Dedifferentiated amniotic fluid mesenchymal stem cell (primary cell): Measurements from ENCODE around the gene CACNA1D.

Experiments
- DNase-seq: peaks from one replicate; pipeline ENCODE4 v3.0.0-alpha.2; 2016; ENCODE audit errors: extremely low spot score

Gene CACNA1D

DNA sequence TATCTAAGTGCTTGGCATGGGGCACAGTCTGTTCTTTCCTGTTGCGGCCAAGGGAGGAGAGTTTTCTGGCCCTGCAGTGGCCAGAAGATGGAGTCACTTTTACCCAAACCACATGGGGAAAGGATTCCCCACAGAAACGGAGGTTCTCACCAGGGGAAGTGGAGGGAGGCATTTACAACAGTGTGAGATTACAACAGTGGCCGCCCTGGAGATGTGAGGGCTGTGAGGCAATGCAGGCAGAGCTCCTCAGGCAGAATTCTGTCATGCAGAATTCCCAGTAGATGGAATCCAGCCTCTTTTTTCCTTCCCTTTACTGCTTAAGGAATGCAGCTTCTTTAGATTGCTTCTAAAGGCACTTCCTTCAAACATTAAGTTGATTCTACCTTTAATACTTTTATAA is 83.1 kb downstream of the CACNA1D start:
- no peak for DNase-seq

GRCh38 chr3:53579636-53580035 is 85.2 kb downstream of the CACNA1D start:
- no peak for DNase-seq

- DNase-seq, result no peak
Measured at GRCh38 chr3:53581671-53582070, 87.3 kb downstream of the CACNA1D start.

DNA sequence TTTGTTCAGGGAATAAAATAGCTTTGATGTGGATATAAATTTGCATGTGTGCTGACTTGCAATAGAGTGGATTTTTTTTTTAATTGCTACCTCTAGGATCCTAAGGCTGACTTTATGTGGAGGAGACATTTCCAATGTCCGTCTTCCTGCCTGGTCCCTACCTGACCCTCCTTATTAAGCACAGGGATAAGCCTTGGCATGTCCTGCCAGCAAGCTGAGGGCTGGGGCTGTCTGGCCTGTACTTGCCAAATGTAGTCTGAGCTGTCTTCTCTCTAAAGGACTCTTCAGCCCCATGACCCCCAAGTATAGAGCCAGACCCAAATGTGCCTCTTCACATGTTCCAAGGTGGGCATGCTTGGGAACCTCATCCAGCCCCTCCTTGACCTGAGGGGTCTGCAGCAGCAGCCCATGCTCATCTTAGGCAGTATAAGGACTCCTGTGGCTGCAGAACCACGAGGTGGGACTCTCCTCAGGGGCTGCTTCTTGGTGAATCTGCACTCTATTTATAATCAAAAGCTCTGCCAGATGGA is 88.8 kb downstream of the CACNA1D start:
- DNase-seq, result no peak

- DNase-seq, result no peak
Measured at GRCh38 chr3:53585049-53585448, 90.6 kb downstream of the CACNA1D start.

DNA sequence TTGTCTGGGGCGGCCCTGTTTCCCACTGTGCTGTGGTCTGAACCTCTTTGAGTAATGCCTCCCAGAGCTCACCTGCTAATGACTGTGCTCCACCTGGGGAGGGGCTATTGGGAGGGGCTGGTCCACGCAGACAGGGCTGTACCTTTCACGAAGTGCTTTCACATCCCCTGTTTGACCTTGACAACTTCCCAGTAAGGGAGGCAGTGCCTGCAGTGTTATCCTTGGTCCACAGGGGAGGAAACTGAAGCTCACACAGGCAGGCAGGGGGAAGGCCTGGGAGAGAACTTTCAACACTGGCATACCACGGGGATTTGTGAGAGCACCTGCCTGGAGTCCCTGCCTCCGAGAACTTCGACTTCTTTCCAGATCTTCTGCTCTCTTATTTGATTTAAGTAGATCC is 91.2 kb downstream of the CACNA1D start:
- no peak for DNase-seq

DNA sequence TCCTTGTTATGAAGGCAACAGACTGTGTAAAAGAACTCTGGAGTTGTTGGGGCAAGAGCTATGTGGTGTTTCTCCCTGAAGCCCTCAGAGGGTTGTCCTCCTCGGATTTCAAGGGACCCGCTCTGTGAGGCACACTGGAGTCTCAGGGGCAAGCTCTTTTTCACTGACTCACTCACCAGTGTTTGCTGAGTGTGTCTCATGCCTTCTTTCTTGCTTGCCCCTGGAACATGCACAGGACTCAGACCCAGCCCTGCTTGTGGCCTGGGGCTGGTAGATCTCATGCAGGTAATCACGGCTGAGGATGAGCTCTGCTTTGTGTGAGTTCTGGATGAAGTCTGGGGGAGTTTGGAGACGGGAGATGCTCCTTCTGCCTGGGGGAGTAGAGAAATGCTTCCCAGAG is 93.7 kb downstream of the CACNA1D start:
- no peak for DNase-seq

GRCh38 chr3:53589201-53589600 is 94.8 kb downstream of the CACNA1D start:
- no peak for DNase-seq

GRCh38 chr3:53589806-53590205 is 95.4 kb downstream of the CACNA1D start:
- no peak for DNase-seq

DNA sequence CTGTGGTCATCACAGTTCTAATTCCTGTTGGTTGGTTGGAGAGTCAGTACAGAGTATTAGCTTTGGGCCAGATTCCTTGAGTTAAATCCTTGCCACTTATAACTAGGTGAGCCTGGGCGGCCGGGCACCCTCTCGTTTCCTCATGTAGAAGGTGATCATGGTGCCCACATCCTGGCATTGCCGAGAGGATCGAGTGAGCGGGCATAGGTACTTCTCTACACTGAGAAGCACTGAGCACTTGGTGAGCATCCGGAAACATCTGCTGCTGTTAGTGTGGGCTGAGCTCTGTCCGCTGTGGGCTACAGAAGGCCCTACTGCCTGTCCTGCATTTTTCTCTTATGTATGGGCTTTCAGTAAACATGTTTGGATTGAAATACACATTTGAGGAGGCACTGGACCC is 96.2 kb downstream of the CACNA1D start:
- no peak for DNase-seq

DNA sequence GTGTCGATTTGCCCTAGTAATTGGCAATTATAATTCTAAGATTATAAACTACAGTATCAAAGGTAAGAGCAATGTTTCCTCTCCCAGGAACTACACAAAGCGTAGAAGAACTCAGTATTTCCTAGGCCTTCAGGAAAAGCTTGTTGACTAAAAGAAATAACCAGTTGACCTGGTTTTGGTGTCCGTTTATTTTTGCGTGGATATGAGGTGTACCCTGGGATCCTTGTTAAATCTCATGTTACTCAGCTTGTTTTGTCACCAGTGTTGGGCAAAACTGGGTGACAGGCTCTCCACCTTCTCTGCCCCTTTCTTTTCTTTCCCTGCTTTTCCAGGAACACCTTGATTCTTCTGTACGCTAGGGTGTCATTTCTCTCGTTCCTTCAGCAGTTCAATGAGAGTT is 97.2 kb downstream of the CACNA1D start:
- DNase-seq, result no peak

GRCh38 chr3:53592862-53593261 is 98.5 kb downstream of the CACNA1D start:
- no peak for DNase-seq

- no peak for DNase-seq
Measured at GRCh38 chr3:53593611-53594010, 99.2 kb downstream of the CACNA1D start.

- no peak for DNase-seq
Measured at GRCh38 chr3:53594276-53594675, 99.9 kb downstream of the CACNA1D start.

DNA sequence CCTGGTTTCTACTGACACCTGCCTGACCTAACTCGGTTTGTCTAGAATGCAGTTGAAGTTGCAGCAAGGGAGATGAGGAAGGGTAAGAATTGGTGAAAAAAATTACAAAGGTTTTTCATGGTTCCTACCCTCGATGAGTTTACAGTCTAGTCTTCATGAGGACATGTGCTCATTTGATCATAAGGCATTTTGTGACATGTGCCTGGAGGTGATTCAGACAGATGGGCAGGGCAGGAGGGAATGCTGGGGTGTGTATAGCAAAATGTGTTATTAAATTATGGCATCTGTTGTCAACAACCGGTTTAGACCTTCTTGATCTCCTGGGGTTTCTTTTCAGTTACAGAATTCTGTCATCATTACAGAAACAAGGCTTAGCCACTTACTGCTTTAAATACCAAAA is 101.2 kb downstream of the CACNA1D start:
- no peak for DNase-seq

GRCh38 chr3:53597136-53597915 is 102.9 kb downstream of the CACNA1D start:
- no peak for DNase-seq

- no peak for DNase-seq
Measured at GRCh38 chr3:53599771-53600170, 105.4 kb downstream of the CACNA1D start.

- no peak for DNase-seq
Measured at GRCh38 chr3:53602866-53603265, 108.5 kb downstream of the CACNA1D start.

DNA sequence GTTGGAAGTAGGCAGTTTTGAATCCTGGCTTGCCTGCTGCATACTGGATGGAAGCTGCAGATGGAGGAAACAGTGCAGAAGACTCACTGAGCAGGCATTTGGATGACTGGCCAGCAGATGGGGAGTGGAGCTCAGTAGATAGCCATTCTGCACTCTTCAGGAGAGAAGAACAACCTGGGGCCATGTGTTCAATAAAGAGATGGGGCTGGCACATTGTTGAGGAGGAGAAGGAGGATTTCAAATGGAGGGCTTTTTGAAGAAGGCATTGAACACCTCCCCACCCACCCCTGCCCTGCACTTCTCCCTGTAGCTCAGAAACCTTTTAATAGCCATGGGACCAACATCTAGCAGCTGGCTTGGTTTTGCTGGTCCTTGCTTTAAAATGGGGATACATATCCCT is 109.8 kb downstream of the CACNA1D start:
- no peak for DNase-seq

- no peak for DNase-seq
Measured at GRCh38 chr3:53606793-53607192, 112.4 kb downstream of the CACNA1D start.

DNA sequence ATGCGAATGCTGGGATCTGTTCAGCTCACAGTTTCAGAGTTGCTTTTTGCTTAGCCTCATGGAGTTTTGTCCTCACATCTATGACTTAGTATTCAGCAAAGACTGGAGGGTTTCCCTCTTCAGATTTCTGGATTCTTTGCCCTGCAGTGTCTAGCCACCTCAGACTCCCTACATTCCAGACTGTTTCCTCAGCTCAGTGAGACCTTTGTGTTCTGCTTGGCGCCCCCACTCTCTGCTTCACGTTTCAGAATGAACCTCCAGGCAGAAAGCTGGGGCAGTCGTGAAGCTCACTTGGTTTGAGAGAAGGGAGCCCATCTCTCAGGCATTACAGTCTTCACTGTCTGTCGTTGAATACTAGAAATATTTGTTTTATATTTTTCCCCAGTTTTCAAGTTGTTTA is 118.1 kb downstream of the CACNA1D start:
- DNase-seq, result no peak

DNA sequence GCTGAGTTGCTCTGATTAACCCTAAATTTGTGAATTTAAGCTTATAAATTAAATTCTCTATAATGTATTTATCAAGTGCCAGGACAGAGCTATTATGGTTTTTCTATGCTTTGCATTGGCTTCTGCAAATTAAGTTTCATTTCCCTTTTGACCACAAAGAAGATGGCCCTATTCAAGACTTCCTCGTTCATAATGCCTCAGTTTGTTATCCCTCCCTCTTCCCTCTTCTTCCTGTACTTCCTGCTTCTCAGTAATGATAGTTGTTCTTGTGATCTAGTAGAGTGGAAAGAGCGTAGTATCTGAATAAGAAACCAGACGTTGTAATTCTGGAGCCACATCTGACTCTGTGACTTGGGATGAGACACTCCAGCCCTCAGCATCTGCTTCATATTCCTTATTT is 118.7 kb downstream of the CACNA1D start:
- DNase-seq, result no peak

DNA sequence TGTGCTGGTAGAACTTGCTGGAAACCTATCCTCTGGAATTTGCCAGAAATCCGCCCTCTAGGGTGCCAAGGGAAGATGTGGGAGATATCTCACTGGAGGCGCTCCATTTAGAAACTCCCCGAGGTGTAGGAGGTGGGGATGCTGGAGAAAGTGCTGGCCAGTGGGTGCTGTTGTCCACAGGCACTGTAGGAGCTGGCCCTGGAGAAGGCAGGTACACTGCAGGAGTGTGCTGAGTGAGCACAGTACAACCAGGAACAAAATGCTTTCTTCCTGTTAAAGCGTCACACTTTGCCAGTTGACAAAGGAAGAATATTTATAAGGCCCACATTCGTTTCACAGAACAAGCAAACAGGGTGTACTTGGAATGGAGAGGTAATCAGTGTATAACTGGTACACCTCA is 119.9 kb downstream of the CACNA1D start:
- DNase-seq, result no peak

GRCh38 chr3:53616321-53616720 is 121.9 kb downstream of the CACNA1D start:
- no peak for DNase-seq
